ENCODE data around the gene PAPPA. TPM values are rescaled to one million over a fixed set of nuclear protein-coding genes. Genes with fewer than 3 reads are reported as not detected.

The PAPPA gene
- total RNA-seq, 1 experiment from 2014 or later, result 0.22 TPM

GRCh38 chr9:116238776-116239340 lies 85.3 kb downstream of the PAPPA start (continued):
- TF ChIP-seq ZNF512 (CRISPR knock-in tag; IDR thresholded peaks at IDR 0.05; ENCODE audit: borderline replicate concordance), result no peak
- TF ChIP-seq ZNF317 (CRISPR knock-in tag; IDR thresholded peaks at IDR 0.05; ENCODE audit: borderline replicate concordance, low read depth), result no peak
- TF ChIP-seq TP53 (CRISPR knock-in tag; IDR thresholded peaks at IDR 0.05), result no peak
- TF ChIP-seq FOXK1 (CRISPR knock-in tag; IDR thresholded peaks at IDR 0.05), result no peak
- no peak for TF ChIP-seq OVOL2 (CRISPR knock-in tag; IDR thresholded peaks at IDR 0.05; ENCODE audit: borderline replicate concordance)
- TF ChIP-seq, protein P1, sequence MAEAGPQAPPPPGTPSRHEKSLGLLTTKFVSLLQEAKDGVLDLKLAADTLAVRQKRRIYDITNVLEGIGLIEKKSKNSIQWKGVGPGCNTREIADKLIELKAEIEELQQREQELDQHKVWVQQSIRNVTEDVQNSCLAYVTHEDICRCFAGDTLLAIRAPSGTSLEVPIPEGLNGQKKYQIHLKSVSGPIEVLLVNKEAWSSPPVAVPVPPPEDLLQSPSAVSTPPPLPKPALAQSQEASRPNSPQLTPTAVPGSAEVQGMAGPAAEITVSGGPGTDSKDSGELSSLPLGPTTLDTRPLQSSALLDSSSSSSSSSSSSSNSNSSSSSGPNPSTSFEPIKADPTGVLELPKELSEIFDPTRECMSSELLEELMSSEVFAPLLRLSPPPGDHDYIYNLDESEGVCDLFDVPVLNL (CRISPR knock-in tag; IDR thresholded peaks at IDR 0.05; ENCODE audit: borderline replicate concordance, low read depth), result no peak
- TF ChIP-seq ZNF671 (CRISPR knock-in tag; IDR thresholded peaks at IDR 0.05), result no peak

DNA sequence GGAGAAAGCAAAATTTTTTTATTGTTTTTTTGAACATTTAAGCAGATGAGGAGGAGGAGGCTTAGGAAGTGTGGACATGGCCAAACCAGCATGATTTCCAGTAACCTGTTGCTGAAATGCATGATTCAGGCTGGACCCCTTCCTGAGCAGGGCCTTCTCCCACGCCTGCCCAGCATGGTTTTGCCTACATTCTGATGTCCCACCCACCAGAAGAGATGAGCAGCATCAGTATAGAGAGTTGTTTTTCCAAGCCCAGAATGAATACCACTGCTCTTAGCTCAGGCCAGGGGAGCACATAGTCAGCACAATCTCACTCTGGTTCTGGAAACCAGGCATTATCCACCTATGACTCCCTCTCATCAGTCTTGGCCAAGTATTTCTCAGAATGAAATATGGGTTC lies 90.1 kb downstream of the PAPPA start:
- TF ChIP-seq ETV6 (CRISPR knock-in tag; IDR thresholded peaks at IDR 0.05) (no peak), IRF2 (CRISPR knock-in tag; IDR thresholded peaks at IDR 0.05; ENCODE audit: borderline replicate concordance, low read depth) (no peak), MXD4 (CRISPR knock-in tag; IDR thresholded peaks at IDR 0.05; ENCODE audit: borderline replicate concordance) (no peak), EMX1 (CRISPR knock-in tag; IDR thresholded peaks at IDR 0.05) (no peak), STAT6 (CRISPR knock-in tag; conservative IDR thresholded peaks at IDR 0.05; ENCODE audit: low read depth) (no peak), SP1 (CRISPR knock-in tag; conservative IDR thresholded peaks at IDR 0.05) (no peak)
- TF ChIP-seq, protein P2, sequence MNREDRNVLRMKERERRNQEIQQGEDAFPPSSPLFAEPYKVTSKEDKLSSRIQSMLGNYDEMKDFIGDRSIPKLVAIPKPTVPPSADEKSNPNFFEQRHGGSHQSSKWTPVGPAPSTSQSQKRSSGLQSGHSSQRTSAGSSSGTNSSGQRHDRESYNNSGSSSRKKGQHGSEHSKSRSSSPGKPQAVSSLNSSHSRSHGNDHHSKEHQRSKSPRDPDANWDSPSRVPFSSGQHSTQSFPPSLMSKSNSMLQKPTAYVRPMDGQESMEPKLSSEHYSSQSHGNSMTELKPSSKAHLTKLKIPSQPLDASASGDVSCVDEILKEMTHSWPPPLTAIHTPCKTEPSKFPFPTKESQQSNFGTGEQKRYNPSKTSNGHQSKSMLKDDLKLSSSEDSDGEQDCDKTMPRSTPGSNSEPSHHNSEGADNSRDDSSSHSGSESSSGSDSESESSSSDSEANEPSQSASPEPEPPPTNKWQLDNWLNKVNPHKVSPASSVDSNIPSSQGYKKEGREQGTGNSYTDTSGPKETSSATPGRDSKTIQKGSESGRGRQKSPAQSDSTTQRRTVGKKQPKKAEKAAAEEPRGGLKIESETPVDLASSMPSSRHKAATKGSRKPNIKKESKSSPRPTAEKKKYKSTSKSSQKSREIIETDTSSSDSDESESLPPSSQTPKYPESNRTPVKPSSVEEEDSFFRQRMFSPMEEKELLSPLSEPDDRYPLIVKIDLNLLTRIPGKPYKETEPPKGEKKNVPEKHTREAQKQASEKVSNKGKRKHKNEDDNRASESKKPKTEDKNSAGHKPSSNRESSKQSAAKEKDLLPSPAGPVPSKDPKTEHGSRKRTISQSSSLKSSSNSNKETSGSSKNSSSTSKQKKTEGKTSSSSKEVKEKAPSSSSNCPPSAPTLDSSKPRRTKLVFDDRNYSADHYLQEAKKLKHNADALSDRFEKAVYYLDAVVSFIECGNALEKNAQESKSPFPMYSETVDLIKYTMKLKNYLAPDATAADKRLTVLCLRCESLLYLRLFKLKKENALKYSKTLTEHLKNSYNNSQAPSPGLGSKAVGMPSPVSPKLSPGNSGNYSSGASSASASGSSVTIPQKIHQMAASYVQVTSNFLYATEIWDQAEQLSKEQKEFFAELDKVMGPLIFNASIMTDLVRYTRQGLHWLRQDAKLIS (CRISPR knock-in tag; IDR thresholded peaks at IDR 0.05; ENCODE audit: borderline replicate concordance), result no peak
- DNase-seq (ENCODE audit: low spot score), result no peak
- Mint-ChIP-seq H3K27me3 (ENCODE audit: low read depth) (peaks cover 45% of the 10 kb centered on the region), H3K27ac (no peak overlapping the region), H3K4me1 (no peaks in the 10 kb centered on the region), H3K4me3 (no peak overlapping the region), H3K36me3 (no peaks in the 10 kb centered on the region), H3K9me3 (no peaks in the 10 kb centered on the region)
- CTCF ChIA-PET, result no interaction called here
- no peak for ATAC-seq
- POLR2A ChIA-PET, result no interaction called here

DNA sequence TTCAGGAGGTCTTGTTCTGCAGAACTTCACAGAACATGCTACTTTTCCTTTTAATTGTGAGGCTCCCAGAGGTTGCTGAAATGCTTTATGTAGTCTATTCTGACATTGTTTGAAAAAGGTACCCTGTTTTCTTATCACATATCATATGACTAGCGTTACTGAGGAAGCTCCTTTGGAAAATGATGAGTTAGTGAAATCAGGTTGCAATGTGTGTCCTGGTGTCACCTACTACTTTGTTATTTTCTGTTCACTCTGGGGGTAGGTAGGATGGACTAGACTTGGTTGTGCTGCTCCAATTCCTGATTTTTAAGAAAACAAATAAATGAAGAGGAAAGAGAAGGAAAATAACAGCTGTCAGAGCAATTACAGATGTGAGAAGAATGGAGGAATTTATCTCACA lies 93.7 kb downstream of the PAPPA start:
- Mint-ChIP-seq H3K27me3 (ENCODE audit: low read depth) (peaks cover 43% of the 10 kb centered on the region), H3K36me3 (no peaks in the 10 kb centered on the region), H3K4me3 (no peak overlapping the region), H3K4me1 (no peaks in the 10 kb centered on the region), H3K27ac (no peak overlapping the region), H3K9me3 (no peaks in the 10 kb centered on the region)
- TF ChIP-seq ETV6 (CRISPR knock-in tag; IDR thresholded peaks at IDR 0.05), result no peak
- TF ChIP-seq, protein P3, sequence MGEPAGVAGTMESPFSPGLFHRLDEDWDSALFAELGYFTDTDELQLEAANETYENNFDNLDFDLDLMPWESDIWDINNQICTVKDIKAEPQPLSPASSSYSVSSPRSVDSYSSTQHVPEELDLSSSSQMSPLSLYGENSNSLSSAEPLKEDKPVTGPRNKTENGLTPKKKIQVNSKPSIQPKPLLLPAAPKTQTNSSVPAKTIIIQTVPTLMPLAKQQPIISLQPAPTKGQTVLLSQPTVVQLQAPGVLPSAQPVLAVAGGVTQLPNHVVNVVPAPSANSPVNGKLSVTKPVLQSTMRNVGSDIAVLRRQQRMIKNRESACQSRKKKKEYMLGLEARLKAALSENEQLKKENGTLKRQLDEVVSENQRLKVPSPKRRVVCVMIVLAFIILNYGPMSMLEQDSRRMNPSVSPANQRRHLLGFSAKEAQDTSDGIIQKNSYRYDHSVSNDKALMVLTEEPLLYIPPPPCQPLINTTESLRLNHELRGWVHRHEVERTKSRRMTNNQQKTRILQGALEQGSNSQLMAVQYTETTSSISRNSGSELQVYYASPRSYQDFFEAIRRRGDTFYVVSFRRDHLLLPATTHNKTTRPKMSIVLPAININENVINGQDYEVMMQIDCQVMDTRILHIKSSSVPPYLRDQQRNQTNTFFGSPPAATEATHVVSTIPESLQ (CRISPR knock-in tag; IDR thresholded peaks at IDR 0.05), result no peak
- CTCF ChIA-PET, result no interaction called here
- POLR2A ChIA-PET, result no interaction called here
- DNase-seq (ENCODE audit: low spot score) (no peak), ATAC-seq (no peak)

Data from WTC11 (cell line).